Neuronal stem cell (in vitro differentiated cells): Measurements from ENCODE around the gene SMURF2.
A peak's percentile ranks its signal among the peaks of the same experiment; 100 is the strongest.
"Not testable (repeated sequence)": the region's sequence is repeated elsewhere in the genome, so short reads cannot be mapped to it uniquely, and the experiment has no call there.

ENCODE experiments used
- DNase-seq: peaks from one replicate; pipeline ENCODE4 v3.0.0-alpha.2; 2013; ENCODE audit warnings: low spot score
- H2AFZ ChIP-seq: one replicate; pipeline ENCODE4 v1.6.1; 2013; ENCODE audit warnings: mild to moderate bottlenecking, low read length, inconsistent platforms
- H2AK5ac ChIP-seq: 2 replicates; pipeline ENCODE4 v1.6.1; 2013; ENCODE audit warnings: low read depth, mild to moderate bottlenecking, inconsistent platforms, low read length, moderate library complexity, mixed read lengths
- H2BK120ac ChIP-seq: 2 replicates; pipeline ENCODE4 v1.6.1; 2013; ENCODE audit warnings: low read depth, mild to moderate bottlenecking, inconsistent platforms, low read length, moderate library complexity, mixed read lengths
- H2BK12ac ChIP-seq: one replicate; pipeline ENCODE4 v1.6.1; 2013; ENCODE audit warnings: low read length, inconsistent platforms
- H2BK15ac ChIP-seq: 2 replicates; pipeline ENCODE4 v1.6.1; 2013; ENCODE audit warnings: mild to moderate bottlenecking, low read length, inconsistent platforms, mixed read lengths
- H2BK5ac ChIP-seq: one replicate; pipeline ENCODE4 v1.6.1; 2013; ENCODE audit warnings: inconsistent platforms, mild to moderate bottlenecking, low read length, moderate library complexity
- H3K14ac ChIP-seq: one replicate; pipeline ENCODE4 v1.6.1; 2013; ENCODE audit warnings: low read length, inconsistent platforms
- H3K18ac ChIP-seq: 2 replicates; pipeline ENCODE4 v1.6.1; 2013; ENCODE audit warnings: low read length, inconsistent platforms
- H3K23ac ChIP-seq: 2 replicates; pipeline ENCODE4 v1.6.1; 2013; ENCODE audit warnings: low read depth, mild to moderate bottlenecking, mixed read lengths, low read length, inconsistent platforms; ENCODE audit not compliant: poor library complexity
- H3K27ac ChIP-seq: replicated peaks from 3 replicates; pipeline ENCODE4 v1.5.1; 2013; ENCODE audit warnings: low read length, inconsistent platforms
- H3K27me3 ChIP-seq, 3 experiments: 2 replicates each; pipeline ENCODE4 v1.6.1; 2013; ENCODE audit warnings: low read length in 3 of 3, mild to moderate bottlenecking in 2 of 3, inconsistent platforms in 1 of 3, low read depth in 1 of 3, mixed read lengths in 1 of 3, moderate library complexity in 1 of 3; ENCODE audit not compliant: control insufficient read depth in 3 of 3, insufficient read depth in 3 of 3
- H3K36me3 ChIP-seq, 2 donors: replicated peaks in 1 of 2; 2 replicates each; pipeline ENCODE4 v1.6.1; 2013; ENCODE audit warnings: low read length in 2 of 2; ENCODE audit not compliant: control insufficient read depth in 2 of 2, insufficient read depth in 2 of 2
- H3K4ac ChIP-seq: 2 replicates; pipeline ENCODE4 v1.6.1; 2013; ENCODE audit warnings: inconsistent platforms, mild to moderate bottlenecking, low read length, moderate library complexity
- H3K4me1 ChIP-seq, 2 donors: 1 replicate in 1 of 2; 2 replicates in 1 of 2; pipeline ENCODE4 v1.6.1; 2013; ENCODE audit warnings: low read length in 2 of 2, low read depth in 1 of 2; ENCODE audit not compliant: control insufficient read depth in 2 of 2, insufficient read depth in 1 of 2
- H3K4me2 ChIP-seq: one replicate; pipeline ENCODE4 v1.6.1; 2013; ENCODE audit warnings: mild to moderate bottlenecking, low read length, inconsistent platforms; ENCODE audit not compliant: insufficient read depth, poor library complexity, severe bottlenecking
- H3K4me3 ChIP-seq, 2 donors: 2 replicates each; pipeline ENCODE4 v1.5.1; 2013; ENCODE audit warnings: low read length in 2 of 2, mild to moderate bottlenecking in 2 of 2, inconsistent platforms in 1 of 2, moderate library complexity in 1 of 2
- H3K79me1 ChIP-seq: one replicate; pipeline ENCODE4 v1.6.1; 2013; ENCODE audit warnings: low read depth, mild to moderate bottlenecking, inconsistent platforms, low read length, moderate library complexity
- H3K9ac ChIP-seq: one replicate; pipeline ENCODE4 v1.6.1; 2013; ENCODE audit warnings: mild to moderate bottlenecking, low read depth, low read length, inconsistent platforms; ENCODE audit not compliant: poor library complexity
- H3K9me3 ChIP-seq, 2 donors: replicated peaks in 1 of 2; 2 replicates each; pipeline versions ENCODE3 to v1.6.1; 2013; ENCODE audit warnings: low read length in 2 of 2, mild to moderate bottlenecking in 2 of 2, inconsistent platforms in 1 of 2, low read depth in 1 of 2, mixed read lengths in 1 of 2, moderate library complexity in 1 of 2; ENCODE audit not compliant: control insufficient read depth in 2 of 2, insufficient read depth in 1 of 2
- H4K8ac ChIP-seq: one replicate; pipeline ENCODE4 v1.6.1; 2013; ENCODE audit warnings: low read depth, mild to moderate bottlenecking, inconsistent platforms, low read length, moderate library complexity
- H4K91ac ChIP-seq: one replicate; pipeline ENCODE4 v1.6.1; 2013; ENCODE audit warnings: low read length, low read depth, mild to moderate bottlenecking, inconsistent platforms; ENCODE audit not compliant: poor library complexity
- WGBS, 2 donors: extraction: QIAGEN DNeasy Blood & Tissue Kit; methylation state at CpG; one replicate each; pipeline ENCODE4 v1.1.7; 2013; ENCODE audit warnings: missing lambda C conversion rate in 2 of 2, mixed read lengths in 1 of 2; ENCODE audit not compliant: insufficient read length in 2 of 2, insufficient replicate concordance in 1 of 2; ENCODE audit errors: extremely low coverage in 2 of 2; 5-methylcytosine and 5-hydroxymethylcytosine counted together

SMURF2 gene

GRCh38 chr17:64661726-64661975 is 456 bp downstream of the SMURF2 start:
- Histone ChIP-seq H3K14ac (no peak overlapping the region), H3K27me3 (peaks cover 0 to 16% (median 8%) of the 10 kb centered on the region in 3 experiments), H3K4me2 (peak overlapping the region; percentile 65), H4K91ac (no peak overlapping the region), H3K27ac (peak overlapping the region; percentile 87), H4K8ac (no peak overlapping the region), H2AK5ac (no peak overlapping the region), H3K4me3 (peak overlapping the region; percentile 88 to 95), H3K36me3 (no peaks in the 10 kb centered on the region), H2BK120ac (no peak overlapping the region), H2BK12ac (no peak overlapping the region), H3K9ac (peak overlapping the region; percentile 63), H2BK15ac (no peak overlapping the region), H3K9me3 (no peaks in the 10 kb centered on the region), H3K4ac (no peak overlapping the region), H3K23ac (no peak overlapping the region), H2AFZ (peak overlapping the region; percentile 89), H3K18ac (peak overlapping the region; percentile 98), H2BK5ac (no peak overlapping the region), H3K79me1 (peaks cover 1% of the 10 kb centered on the region), H3K4me1 (peaks cover 2 to 10% of the 10 kb centered on the region in 2 donors)
- WGBS, 2 donors: no CpG with 5 or more reads among the region's 32 CpGs
- no peak for DNase-seq

GRCh38 chr17:64660978-64661725 is 955 bp downstream of the SMURF2 start:
- H3K4me2 ChIP-seq: peak overlapping the region; percentile 65
- H4K8ac ChIP-seq, H3K23ac ChIP-seq, H2BK120ac ChIP-seq, H4K91ac ChIP-seq, H3K14ac ChIP-seq, H3K4ac ChIP-seq, H2BK15ac ChIP-seq, H3K9me3 ChIP-seq, H3K79me1 ChIP-seq, H2AK5ac ChIP-seq, H3K4me1 ChIP-seq, H3K27ac ChIP-seq, H3K36me3 ChIP-seq, H2BK5ac ChIP-seq, H2BK12ac ChIP-seq, H3K18ac ChIP-seq: not testable (repeated sequence)
- H3K27me3 ChIP-seq: peaks cover 0 to 16% (median 8%) of the 10 kb centered on the region in 3 experiments
- peak overlapping the region; percentile 89 for H2AFZ ChIP-seq
- no CpG with 5 or more reads among the region's 37 CpGs for WGBS, 2 donors
- H3K4me3 ChIP-seq: peak overlapping the region; percentile 88 to 92
- peak; percentile 9 for DNase-seq
- peak overlapping the region; percentile 63 for H3K9ac ChIP-seq

GRCh38 chr17:64660195-64660977 is 1.7 kb downstream of the SMURF2 start:
- not testable (repeated sequence) for H3K23ac ChIP-seq, H2AFZ ChIP-seq, H4K91ac ChIP-seq, DNase-seq, H3K36me3 ChIP-seq, H3K27ac ChIP-seq, H2BK120ac ChIP-seq, H2BK12ac ChIP-seq, H3K14ac ChIP-seq, H3K79me1 ChIP-seq, H3K18ac ChIP-seq, H3K9ac ChIP-seq, H2BK5ac ChIP-seq, H2BK15ac ChIP-seq, H4K8ac ChIP-seq, H3K4ac ChIP-seq, H3K4me1 ChIP-seq, H2AK5ac ChIP-seq
- peaks cover 0 to 16% (median 8%) of the 10 kb centered on the region in 3 experiments for H3K27me3 ChIP-seq
- peak overlapping the region; percentile 65 for H3K4me2 ChIP-seq
- no CpG with 5 or more reads among the region's 11 CpGs for WGBS, 2 donors
- peaks cover 0 to 11% of the 10 kb centered on the region in 2 donors for H3K9me3 ChIP-seq
- peak overlapping the region in 1 of 2 donors; percentile 88 for H3K4me3 ChIP-seq

- Histone ChIP-seq H3K4me3 (no peak overlapping the region), H3K14ac (no peak overlapping the region), H2BK120ac (no peak overlapping the region), H3K18ac (no peak overlapping the region), H2BK5ac (no peak overlapping the region), H3K79me1 (peaks cover 1% of the 10 kb centered on the region), H2BK12ac (no peak overlapping the region), H2AFZ (no peak overlapping the region), H3K27me3 (peaks cover 0 to 16% (median 8%) of the 10 kb centered on the region in 3 experiments), H3K9me3 (peaks cover 0 to 15% of the 10 kb centered on the region in 2 donors), H3K23ac (no peak overlapping the region), H4K91ac (no peak overlapping the region), H3K36me3 (no peaks in the 10 kb centered on the region), H4K8ac (no peak overlapping the region), H2BK15ac (no peak overlapping the region), H3K9ac (no peak overlapping the region), H3K4me1 (peaks cover 2 to 10% of the 10 kb centered on the region in 2 donors), H2AK5ac (no peak overlapping the region), H3K4me2 (no peak overlapping the region), H3K4ac (no peak overlapping the region), H3K27ac (no peak overlapping the region)
- DNase-seq: no peak
Measured at GRCh38 chr17:64658931-64659330, 3.2 kb downstream of the SMURF2 start.
